H1 (cell line): ENCODE results near the gene POTEM.
"Not testable (repeated sequence)": the region's sequence is repeated elsewhere in the genome, so short reads cannot be mapped to it uniquely, and the experiment has no call there.

Experiments used
- CREB1 ChIP-seq: IDR thresholded peaks from 2 replicates; pipeline ENCODE4 v1.6.1; 2012; ENCODE audit warnings: inconsistent platforms
- EP300 ChIP-seq, 2 experiments: IDR thresholded peaks; 1 replicate in 1 of 2; 2 replicates in 1 of 2; pipeline ENCODE4 v1.6.1; 2011 to 2012; ENCODE audit warnings: low read depth in 2 of 2, low read length in 2 of 2, mild to moderate bottlenecking in 2 of 2, borderline replicate concordance in 1 of 2, inconsistent platforms in 1 of 2, moderate library complexity in 1 of 2
- HDAC2 ChIP-seq, 2 experiments: fragments of 300-600 bp in 1 of 2; sonication (generic) in 1 of 2; IDR thresholded peaks; 2 replicates each; pipeline ENCODE4 v1.6.1; 2011 to 2012; ENCODE audit warnings: low read depth in 2 of 2, low read length in 2 of 2, mild to moderate bottlenecking in 2 of 2, moderate library complexity in 2 of 2, borderline replicate concordance in 1 of 2, inconsistent platforms in 1 of 2
- JUN ChIP-seq: IDR thresholded peaks from 2 replicates; pipeline ENCODE4 v1.6.1; 2011; ENCODE audit warnings: low read depth, mild to moderate bottlenecking, improper control_type of control experiment, low read length
- POLR2A ChIP-seq, 2 experiments: IDR thresholded peaks; 1 replicate in 1 of 2; 2 replicates in 1 of 2; pipeline ENCODE4 v1.6.1; 2011; ENCODE audit warnings: low read depth in 2 of 2, low read length in 2 of 2, mild to moderate bottlenecking in 2 of 2; ENCODE audit errors: control extremely low read depth in 1 of 2
- POLR2AphosphoS5 ChIP-seq: IDR thresholded peaks from 2 replicates; pipeline ENCODE4 v1.6.1; 2011; ENCODE audit warnings: low read depth, low read length
- RAD21 ChIP-seq, 2 experiments: IDR thresholded peaks in 1 of 2; conservative IDR thresholded peaks in 1 of 2; 2 replicates each; pipeline ENCODE4 v1.6.1; 2011; ENCODE audit warnings: low read depth in 2 of 2, low read length in 2 of 2, improper control_type of control experiment in 1 of 2, inconsistent platforms in 1 of 2, mild to moderate bottlenecking in 1 of 2, moderate library complexity in 1 of 2
- RFX5 ChIP-seq: IDR thresholded peaks from 2 replicates; pipeline ENCODE4 v1.6.1; 2011; ENCODE audit warnings: low read depth, low read length, improper control_type of control experiment, borderline replicate concordance
- SP1 ChIP-seq: IDR thresholded peaks from 2 replicates; pipeline ENCODE4 v1.6.1; 2011; ENCODE audit warnings: low read depth, low read length
- SP2 ChIP-seq: IDR thresholded peaks from 2 replicates; pipeline ENCODE4 v1.6.1; 2012; ENCODE audit warnings: mild to moderate bottlenecking, low read length, inconsistent platforms
- TF ChIP-seq, protein P1 (sequence below), 3 experiments: IDR thresholded peaks; 1 replicate in 2 of 3; 2 replicates in 1 of 3; pipeline versions ENCODE4 v1.5.1 to v1.6.1; 2011; ENCODE audit warnings: low read length in 3 of 3, mild to moderate bottlenecking in 3 of 3, inconsistent platforms in 2 of 3, low read depth in 1 of 3, moderate library complexity in 1 of 3; ENCODE audit not compliant: insufficient read depth in 1 of 3; ENCODE audit errors: control extremely low read depth in 1 of 3
- TF ChIP-seq, protein P2 (sequence below): fragments of 300-600 bp; sonication (generic); IDR thresholded peaks from 2 replicates; pipeline ENCODE4 v1.7.1; 2012; ENCODE audit warnings: low read length, moderate library complexity, mild to moderate bottlenecking, inconsistent platforms; ENCODE audit not compliant: insufficient replicate concordance

DNA sequence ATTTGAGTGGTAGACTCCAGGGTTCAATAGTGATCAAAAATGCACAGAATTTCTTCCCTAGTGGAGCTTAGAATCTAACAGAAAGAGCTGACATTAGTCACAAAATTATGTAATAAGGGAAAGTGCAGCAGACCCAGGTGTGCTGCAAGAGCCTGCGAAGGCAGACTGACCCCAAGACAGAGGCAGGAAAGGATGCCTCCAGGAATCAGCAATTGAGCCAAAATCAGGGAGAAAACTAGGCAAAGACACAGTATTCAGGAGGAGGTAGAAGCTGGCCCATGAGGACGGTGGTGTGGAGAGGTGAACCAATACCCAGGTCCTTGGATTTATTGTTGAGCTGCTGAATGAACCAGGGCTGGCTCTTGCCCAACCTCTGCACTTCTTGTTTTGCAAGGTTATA, 76.2 kb downstream of the POTEM start:
- not testable (repeated sequence) for TF ChIP-seq HDAC2 (IDR thresholded peaks at IDR 0.05; ENCODE audit: borderline replicate concordance in 1 of 2, low read depth in 2 of 2, low read length in 2 of 2); POLR2AphosphoS5; RAD21 (IDR thresholded peaks at IDR 0.05 in 1 of 2, conservative IDR thresholded peaks at IDR 0.05 in 1 of 2; ENCODE audit: low read depth in 2 of 2, low read length in 2 of 2); JUN; CREB1; RFX5; POLR2A (IDR thresholded peaks at IDR 0.05; ENCODE audit: control extremely low read depth in 1 of 2, low read depth in 2 of 2, low read length in 2 of 2); EP300 (IDR thresholded peaks at IDR 0.05; ENCODE audit: borderline replicate concordance in 1 of 2, low read depth in 2 of 2, low read length in 2 of 2); SP2; SP1
- TF ChIP-seq, protein P1, sequence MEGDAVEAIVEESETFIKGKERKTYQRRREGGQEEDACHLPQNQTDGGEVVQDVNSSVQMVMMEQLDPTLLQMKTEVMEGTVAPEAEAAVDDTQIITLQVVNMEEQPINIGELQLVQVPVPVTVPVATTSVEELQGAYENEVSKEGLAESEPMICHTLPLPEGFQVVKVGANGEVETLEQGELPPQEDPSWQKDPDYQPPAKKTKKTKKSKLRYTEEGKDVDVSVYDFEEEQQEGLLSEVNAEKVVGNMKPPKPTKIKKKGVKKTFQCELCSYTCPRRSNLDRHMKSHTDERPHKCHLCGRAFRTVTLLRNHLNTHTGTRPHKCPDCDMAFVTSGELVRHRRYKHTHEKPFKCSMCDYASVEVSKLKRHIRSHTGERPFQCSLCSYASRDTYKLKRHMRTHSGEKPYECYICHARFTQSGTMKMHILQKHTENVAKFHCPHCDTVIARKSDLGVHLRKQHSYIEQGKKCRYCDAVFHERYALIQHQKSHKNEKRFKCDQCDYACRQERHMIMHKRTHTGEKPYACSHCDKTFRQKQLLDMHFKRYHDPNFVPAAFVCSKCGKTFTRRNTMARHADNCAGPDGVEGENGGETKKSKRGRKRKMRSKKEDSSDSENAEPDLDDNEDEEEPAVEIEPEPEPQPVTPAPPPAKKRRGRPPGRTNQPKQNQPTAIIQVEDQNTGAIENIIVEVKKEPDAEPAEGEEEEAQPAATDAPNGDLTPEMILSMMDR (IDR thresholded peaks at IDR 0.05; ENCODE audit: control extremely low read depth in 1 of 3, insufficient read depth in 1 of 3, low read depth in 1 of 3, low read length in 3 of 3) = not testable (repeated sequence)
- TF ChIP-seq, protein P2, sequence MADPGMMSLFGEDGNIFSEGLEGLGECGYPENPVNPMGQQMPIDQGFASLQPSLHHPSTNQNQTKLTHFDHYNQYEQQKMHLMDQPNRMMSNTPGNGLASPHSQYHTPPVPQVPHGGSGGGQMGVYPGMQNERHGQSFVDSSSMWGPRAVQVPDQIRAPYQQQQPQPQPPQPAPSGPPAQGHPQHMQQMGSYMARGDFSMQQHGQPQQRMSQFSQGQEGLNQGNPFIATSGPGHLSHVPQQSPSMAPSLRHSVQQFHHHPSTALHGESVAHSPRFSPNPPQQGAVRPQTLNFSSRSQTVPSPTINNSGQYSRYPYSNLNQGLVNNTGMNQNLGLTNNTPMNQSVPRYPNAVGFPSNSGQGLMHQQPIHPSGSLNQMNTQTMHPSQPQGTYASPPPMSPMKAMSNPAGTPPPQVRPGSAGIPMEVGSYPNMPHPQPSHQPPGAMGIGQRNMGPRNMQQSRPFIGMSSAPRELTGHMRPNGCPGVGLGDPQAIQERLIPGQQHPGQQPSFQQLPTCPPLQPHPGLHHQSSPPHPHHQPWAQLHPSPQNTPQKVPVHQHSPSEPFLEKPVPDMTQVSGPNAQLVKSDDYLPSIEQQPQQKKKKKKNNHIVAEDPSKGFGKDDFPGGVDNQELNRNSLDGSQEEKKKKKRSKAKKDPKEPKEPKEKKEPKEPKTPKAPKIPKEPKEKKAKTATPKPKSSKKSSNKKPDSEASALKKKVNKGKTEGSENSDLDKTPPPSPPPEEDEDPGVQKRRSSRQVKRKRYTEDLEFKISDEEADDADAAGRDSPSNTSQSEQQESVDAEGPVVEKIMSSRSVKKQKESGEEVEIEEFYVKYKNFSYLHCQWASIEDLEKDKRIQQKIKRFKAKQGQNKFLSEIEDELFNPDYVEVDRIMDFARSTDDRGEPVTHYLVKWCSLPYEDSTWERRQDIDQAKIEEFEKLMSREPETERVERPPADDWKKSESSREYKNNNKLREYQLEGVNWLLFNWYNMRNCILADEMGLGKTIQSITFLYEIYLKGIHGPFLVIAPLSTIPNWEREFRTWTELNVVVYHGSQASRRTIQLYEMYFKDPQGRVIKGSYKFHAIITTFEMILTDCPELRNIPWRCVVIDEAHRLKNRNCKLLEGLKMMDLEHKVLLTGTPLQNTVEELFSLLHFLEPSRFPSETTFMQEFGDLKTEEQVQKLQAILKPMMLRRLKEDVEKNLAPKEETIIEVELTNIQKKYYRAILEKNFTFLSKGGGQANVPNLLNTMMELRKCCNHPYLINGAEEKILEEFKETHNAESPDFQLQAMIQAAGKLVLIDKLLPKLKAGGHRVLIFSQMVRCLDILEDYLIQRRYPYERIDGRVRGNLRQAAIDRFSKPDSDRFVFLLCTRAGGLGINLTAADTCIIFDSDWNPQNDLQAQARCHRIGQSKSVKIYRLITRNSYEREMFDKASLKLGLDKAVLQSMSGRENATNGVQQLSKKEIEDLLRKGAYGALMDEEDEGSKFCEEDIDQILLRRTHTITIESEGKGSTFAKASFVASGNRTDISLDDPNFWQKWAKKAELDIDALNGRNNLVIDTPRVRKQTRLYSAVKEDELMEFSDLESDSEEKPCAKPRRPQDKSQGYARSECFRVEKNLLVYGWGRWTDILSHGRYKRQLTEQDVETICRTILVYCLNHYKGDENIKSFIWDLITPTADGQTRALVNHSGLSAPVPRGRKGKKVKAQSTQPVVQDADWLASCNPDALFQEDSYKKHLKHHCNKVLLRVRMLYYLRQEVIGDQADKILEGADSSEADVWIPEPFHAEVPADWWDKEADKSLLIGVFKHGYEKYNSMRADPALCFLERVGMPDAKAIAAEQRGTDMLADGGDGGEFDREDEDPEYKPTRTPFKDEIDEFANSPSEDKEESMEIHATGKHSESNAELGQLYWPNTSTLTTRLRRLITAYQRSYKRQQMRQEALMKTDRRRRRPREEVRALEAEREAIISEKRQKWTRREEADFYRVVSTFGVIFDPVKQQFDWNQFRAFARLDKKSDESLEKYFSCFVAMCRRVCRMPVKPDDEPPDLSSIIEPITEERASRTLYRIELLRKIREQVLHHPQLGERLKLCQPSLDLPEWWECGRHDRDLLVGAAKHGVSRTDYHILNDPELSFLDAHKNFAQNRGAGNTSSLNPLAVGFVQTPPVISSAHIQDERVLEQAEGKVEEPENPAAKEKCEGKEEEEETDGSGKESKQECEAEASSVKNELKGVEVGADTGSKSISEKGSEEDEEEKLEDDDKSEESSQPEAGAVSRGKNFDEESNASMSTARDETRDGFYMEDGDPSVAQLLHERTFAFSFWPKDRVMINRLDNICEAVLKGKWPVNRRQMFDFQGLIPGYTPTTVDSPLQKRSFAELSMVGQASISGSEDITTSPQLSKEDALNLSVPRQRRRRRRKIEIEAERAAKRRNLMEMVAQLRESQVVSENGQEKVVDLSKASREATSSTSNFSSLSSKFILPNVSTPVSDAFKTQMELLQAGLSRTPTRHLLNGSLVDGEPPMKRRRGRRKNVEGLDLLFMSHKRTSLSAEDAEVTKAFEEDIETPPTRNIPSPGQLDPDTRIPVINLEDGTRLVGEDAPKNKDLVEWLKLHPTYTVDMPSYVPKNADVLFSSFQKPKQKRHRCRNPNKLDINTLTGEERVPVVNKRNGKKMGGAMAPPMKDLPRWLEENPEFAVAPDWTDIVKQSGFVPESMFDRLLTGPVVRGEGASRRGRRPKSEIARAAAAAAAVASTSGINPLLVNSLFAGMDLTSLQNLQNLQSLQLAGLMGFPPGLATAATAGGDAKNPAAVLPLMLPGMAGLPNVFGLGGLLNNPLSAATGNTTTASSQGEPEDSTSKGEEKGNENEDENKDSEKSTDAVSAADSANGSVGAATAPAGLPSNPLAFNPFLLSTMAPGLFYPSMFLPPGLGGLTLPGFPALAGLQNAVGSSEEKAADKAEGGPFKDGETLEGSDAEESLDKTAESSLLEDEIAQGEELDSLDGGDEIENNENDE = not testable (repeated sequence)
